ENCODE measurements around the gene CHD9NB.

GRCh38 chr16:53061701-53062159, 9.0 kb upstream of the CHD9NB start:
- TF ChIP-seq CTCF (IDR thresholded peaks at IDR 0.05) (no peak), POLR2AphosphoS5 (IDR thresholded peaks at IDR 0.05) (peak in 1 of 3 donors; percentile 36)

All from transverse colon (tissue), 4 donors.